HepG2 (cell line): ENCODE measurements around the gene RUNDC1. TPM values are rescaled to one million over a fixed set of nuclear protein-coding genes. Genes with fewer than 3 reads are reported as not detected.

Source experiments
- AGO2 ChIP-seq: fragments of 200-400 bp; formaldehyde crosslinking; optimal IDR thresholded peaks from 2 replicates; pipeline ENCODE3; 2017; ENCODE audit warnings: mild to moderate bottlenecking, low read depth, low read length, moderate library complexity
- ARNT2 ChIP-seq: sonication (generic); formaldehyde crosslinking; IDR thresholded peaks from 2 replicates; pipeline ENCODE4 v1.8.0; 2022; ENCODE audit warnings: mild to moderate bottlenecking, low read depth, missing genetic modification reagents, moderate library complexity
- ATAD3A ChIP-seq: sonication (generic); formaldehyde crosslinking; IDR thresholded peaks from 2 replicates; pipeline ENCODE4 v1.4.0; 2020; ENCODE audit warnings: missing genetic modification reagents
- ATF6 ChIP-seq: sonication (generic); formaldehyde crosslinking; conservative IDR thresholded peaks from 2 replicates; pipeline ENCODE4 v1.4.0; 2020; ENCODE audit warnings: missing genetic modification reagents
- ESRRA ChIP-seq: sonication (generic); formaldehyde crosslinking; IDR thresholded peaks from 2 replicates; pipeline ENCODE4 v1.5.1; 2020; ENCODE audit warnings: mild to moderate bottlenecking, low read depth, missing genetic modification reagents
- FOXA1 ChIP-seq, 2 experiments: fragments of 450-650 bp in 1 of 2; sonication (generic) in 1 of 2; formaldehyde crosslinking in 1 of 2; IDR thresholded peaks; 2 replicates each; pipeline versions ENCODE4 v1.4.0 to v1.6.1; 2016 to 2020; ENCODE audit warnings: missing genetic modification reagents in 1 of 2
- GTF3A ChIP-seq: sonication (generic); formaldehyde crosslinking; conservative IDR thresholded peaks from 2 replicates; pipeline ENCODE4 v1.4.0; 2020; ENCODE audit warnings: mild to moderate bottlenecking, missing genetic modification reagents
- NPAS2 ChIP-seq: sonication (generic); formaldehyde crosslinking; IDR thresholded peaks from 2 replicates; pipeline ENCODE4 v1.8.0; 2022; ENCODE audit warnings: mild to moderate bottlenecking, missing genetic modification reagents, borderline replicate concordance
- PLRG1 ChIP-seq: fragments of 450-650 bp; conservative IDR thresholded peaks from 2 replicates; pipeline ENCODE4 v1.6.1; 2016
- POLR2G ChIP-seq: fragments of 200-400 bp; formaldehyde crosslinking; IDR thresholded peaks from 2 replicates; pipeline ENCODE4 v1.6.1; 2018; ENCODE audit warnings: mild to moderate bottlenecking, low read depth, low read length, moderate library complexity
- SMC3 ChIP-seq: IDR thresholded peaks from 2 replicates; pipeline ENCODE4 v1.6.1; 2011; ENCODE audit warnings: low read length, improper control_type of control experiment
- TBL1XR1 ChIP-seq: fragments of 150-350 bp; IDR thresholded peaks from 2 replicates; pipeline ENCODE4 v1.6.1; 2014; ENCODE audit warnings: borderline replicate concordance, low read length; ENCODE audit not compliant: partially characterized antibody
- TFDP1 ChIP-seq: IDR thresholded peaks from 2 replicates; pipeline ENCODE4 v1.6.1; 2016; ENCODE audit warnings: missing compliant biosample characterization, missing genetic modification reagents, borderline replicate concordance
- ZBTB40 ChIP-seq, 2 experiments: fragments of 450-650 bp in 1 of 2; sonication (generic) in 1 of 2; formaldehyde crosslinking in 1 of 2; IDR thresholded peaks; 2 replicates each; pipeline versions ENCODE4 v1.6.1 to v1.8.0; 2016 to 2022; ENCODE audit warnings: antibody characterized with exemption in 1 of 2, mild to moderate bottlenecking in 1 of 2, missing genetic modification reagents in 1 of 2
- ZNF253 ChIP-seq: sonication (generic); formaldehyde crosslinking; IDR thresholded peaks from 2 replicates; pipeline ENCODE4 v1.8.0; 2022; ENCODE audit warnings: mild to moderate bottlenecking, missing genetic modification reagents, borderline replicate concordance
- ZNF264 ChIP-seq: sonication (generic); formaldehyde crosslinking; IDR thresholded peaks from 2 replicates; pipeline ENCODE4 v1.4.0; 2020; ENCODE audit warnings: missing genetic modification reagents
- ZNF772 ChIP-seq: sonication (generic); formaldehyde crosslinking; IDR thresholded peaks from 2 replicates; pipeline ENCODE4 v1.5.0; 2020; ENCODE audit warnings: mild to moderate bottlenecking, missing genetic modification reagents
- polyA plus RNA-seq, 8 experiments: library from polyadenylated mRNA; depleted of rRNA in 3 of 8; stranded (reverse) in 7 of 8; unstranded in 1 of 8; fragments of >200 nt; fragmentation: Illumina TruSeq in 4 of 8; extraction: Trizol in 4 of 8; gene quantifications; 2 replicates each; pipeline versions ENCODE4 v1.2.1 to v1.2.3, GENCODE V29; 2011 to 2016; ENCODE audit warnings: low read depth in 4 of 8, missing spikeins in 1 of 8, mixed read lengths in 1 of 8; ENCODE audit not compliant: insufficient read depth in 1 of 8
- total RNA-seq, 5 experiments: library from RNA; depleted of rRNA; stranded (reverse); fragments of >200 nt; fragmentation: Illumina TruSeq; extraction: Trizol; gene quantifications; 2 replicates each; pipeline ENCODE4 v1.2.3, GENCODE V29; 2016; ENCODE audit warnings: low read depth in 1 of 5

Gene RUNDC1
- total and polyA plus RNA-seq, 2 of the 13 experiments (the other 11 are each of a cell fraction or from before 2014, with no cell fraction given) = 10.3 to 11.4 TPM

GRCh38 chr17:42979511-42980273, 673 bp upstream of the RUNDC1 start, which contains the start of gene PTGES3L (continued):
- 0 out of 2 replicates have a peak, but pooled peaks have one; percentile 22 for TF ChIP-seq ZBTB40 (IDR thresholded peaks at IDR 0.05)
- no peak for TF ChIP-seq ZBTB40 (CRISPR knock-in tag; IDR thresholded peaks at IDR 0.05)
- TF ChIP-seq TBL1XR1 = no peak
- no peak for TF ChIP-seq PLRG1
- no peak for TF ChIP-seq GTF3A
- TF ChIP-seq ATAD3A (CRISPR knock-in tag) = no peak
- TF ChIP-seq ZNF264 (CRISPR knock-in tag) = 0 out of 2 replicates have a peak, but pooled peaks have one; percentile 64
- no peak for TF ChIP-seq AGO2
- no peak for TF ChIP-seq FOXA1 (IDR thresholded peaks at IDR 0.05)
- TF ChIP-seq FOXA1 (CRISPR knock-in tag; IDR thresholded peaks at IDR 0.05) = no peak
- TF ChIP-seq ATF6 = no peak
- TF ChIP-seq ZNF772 (CRISPR knock-in tag) = no peak
- TF ChIP-seq NPAS2 (CRISPR knock-in tag) = no peak
- TF ChIP-seq TFDP1 (CRISPR knock-in tag) = no peak; the same call in 1 of the 2 replicates
- TF ChIP-seq POLR2G = peak; percentile 63
- no peak for TF ChIP-seq ZNF253 (CRISPR knock-in tag)
- TF ChIP-seq SMC3 = no peak
- no peak for TF ChIP-seq ARNT2 (CRISPR knock-in tag)
- TF ChIP-seq ESRRA (CRISPR knock-in tag) = 0 out of 2 replicates have a peak, but pooled peaks have one; percentile 9
